WI38 (cell line): ENCODE data around the gene SLC1A2.

Experiments used
- H3K4me3 ChIP-seq: 2 replicates; pipeline ENCODE4 v1.5.1; 2011; ENCODE audit warnings: low read depth, mild to moderate bottlenecking, control low read depth, low read length
- CTCF ChIP-seq: IDR thresholded peaks from 2 replicates; pipeline ENCODE4 v1.5.1; 2012; ENCODE audit warnings: low read depth, mild to moderate bottlenecking, control low read depth, low read length

SLC1A2 gene

GRCh38 chr11:35307221-35307621, 112.1 kb downstream of the SLC1A2 start:
- no peak for TF ChIP-seq CTCF
- H3K4me3 ChIP-seq: no peak overlapping the region

- H3K4me3 ChIP-seq: no peak overlapping the region
- TF ChIP-seq CTCF: no peak
Observed at GRCh38 chr11:35305670-35306382, 113.5 kb downstream of the SLC1A2 start.

GRCh38 chr11:35304900-35305460, 114.4 kb downstream of the SLC1A2 start:
- H3K4me3 ChIP-seq: no peak overlapping the region
- no peak for TF ChIP-seq CTCF

- no peak for TF ChIP-seq CTCF
- no peak overlapping the region for H3K4me3 ChIP-seq
Observed at GRCh38 chr11:35304386-35304775, 115.0 kb downstream of the SLC1A2 start.

- H3K4me3 ChIP-seq: no peak overlapping the region
- no peak for TF ChIP-seq CTCF
Observed at GRCh38 chr11:35303596-35304385, 115.6 kb downstream of the SLC1A2 start.

GRCh38 chr11:35302398-35302797, 117.0 kb downstream of the SLC1A2 start:
- TF ChIP-seq CTCF: no peak
- no peak overlapping the region for H3K4me3 ChIP-seq

GRCh38 chr11:35298369-35298768, 121.0 kb downstream of the SLC1A2 start:
- no peak for TF ChIP-seq CTCF
- H3K4me3 ChIP-seq: no peak overlapping the region
